HG03558 (cell line): Measurements from ENCODE around the gene ACAA2.

ENCODE experiments used
- ATAC-seq: cut with Tn5 transposase; IDR thresholded peaks from one replicate; pipeline ENCODE4 v1.9.1; 2021; ENCODE audit warnings: moderate number of reproducible peaks; ENCODE audit not compliant: unreplicated experiment; ENCODE audit errors: extremely low read depth

Gene ACAA2

GRCh38 chr18:49813319-49814146 lies at the start of gene ACAA2:
TSS of gene ACAA2 (minus strand) at chr18:49813533. CDS start at chr18:49813484, 49 bp downstream.
- peak; percentile 69 for ATAC-seq

DNA sequence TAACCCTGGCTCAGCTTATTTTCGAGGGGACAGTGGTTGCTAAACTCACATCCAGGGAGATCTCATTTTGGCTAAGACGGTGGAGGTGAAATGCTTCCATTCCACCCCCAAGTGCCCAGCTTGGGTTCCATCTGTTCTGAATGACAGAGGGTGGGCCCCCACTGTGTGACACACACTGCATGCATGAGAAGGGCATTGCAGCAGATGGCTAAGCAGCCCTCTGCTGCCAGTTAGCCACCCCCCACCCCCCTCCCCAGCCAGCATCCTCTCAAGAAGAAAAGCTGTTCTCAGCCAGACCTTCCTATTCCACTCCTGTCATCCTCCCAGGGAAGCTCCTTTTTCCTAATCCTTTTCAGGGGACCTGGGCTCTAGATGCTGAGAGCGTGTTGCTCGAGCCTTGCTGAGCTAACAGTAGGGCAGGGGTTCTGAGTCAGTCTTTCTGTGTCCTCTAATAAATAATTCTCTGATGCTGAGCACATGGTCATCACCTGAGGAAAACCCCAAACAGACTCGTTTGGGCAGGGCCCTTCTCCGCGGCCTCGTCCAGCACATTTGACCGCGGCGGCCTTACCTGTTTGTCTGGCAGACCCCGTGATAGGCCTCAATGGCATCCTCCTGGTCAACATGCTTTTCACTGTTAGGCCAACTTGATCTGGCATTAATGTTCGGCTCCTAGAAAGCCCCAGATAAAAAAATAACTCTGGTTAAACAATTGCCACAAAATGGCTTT lies 49.5 kb upstream of the ACAA2 start:
- no peak for ATAC-seq

DNA sequence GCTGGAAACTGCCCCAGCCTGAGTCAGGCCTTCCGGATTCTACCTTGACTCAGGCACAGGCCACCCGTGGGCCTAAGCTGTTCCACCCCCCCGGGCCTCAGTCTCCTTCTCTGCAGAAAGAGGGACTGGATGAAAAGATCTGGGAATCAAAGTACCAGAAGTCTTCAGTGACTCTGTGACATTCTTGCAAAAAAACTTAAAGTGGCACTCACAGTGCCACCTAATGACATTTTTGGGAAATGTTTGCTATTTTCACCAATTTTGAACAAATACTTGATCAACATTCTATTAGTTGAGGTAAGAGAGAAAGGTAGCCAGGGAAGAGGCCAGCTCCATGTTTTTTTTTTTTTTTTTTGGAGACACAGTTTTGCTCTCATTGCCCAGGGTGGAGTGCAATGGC lies 48.3 kb upstream of the ACAA2 start:
- ATAC-seq: no peak

DNA sequence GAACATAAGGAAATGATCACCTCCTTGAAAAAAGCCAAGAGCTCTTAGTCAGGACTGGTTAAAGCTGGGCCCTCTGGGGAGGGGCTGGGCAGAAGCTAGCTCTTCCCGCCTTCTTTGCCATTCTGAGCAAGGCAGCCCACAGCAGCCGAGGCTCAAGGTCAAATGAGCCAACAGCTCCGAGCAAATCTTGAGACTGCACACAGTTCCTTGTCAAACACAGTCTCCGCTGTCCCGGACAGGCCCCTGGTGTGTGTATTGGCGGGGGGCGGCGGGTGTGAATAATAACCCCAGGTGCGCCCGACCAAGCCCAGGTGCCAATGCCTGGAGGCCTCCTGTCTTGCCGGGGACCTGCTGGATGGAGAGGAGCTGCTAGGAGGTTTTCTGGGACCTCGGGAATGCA lies 46.4 kb upstream of the ACAA2 start:
- ATAC-seq: no peak

DNA sequence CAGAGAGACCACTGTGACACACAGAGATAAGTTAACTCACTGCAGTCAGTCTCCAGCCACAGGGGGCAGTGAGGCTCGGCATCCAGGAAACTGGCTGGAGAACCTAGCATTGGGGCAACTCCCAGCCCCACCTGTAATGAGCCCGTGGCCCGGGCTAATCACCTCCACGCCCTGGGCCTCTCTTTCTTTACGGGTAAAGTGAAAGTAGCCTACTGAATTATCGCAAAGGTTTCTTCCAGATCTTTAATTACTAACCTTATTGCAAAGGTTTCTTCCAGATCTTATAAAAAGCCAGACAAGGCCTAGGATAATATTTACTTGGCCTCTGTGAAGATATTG lies 45.7 kb upstream of the ACAA2 start:
- ATAC-seq: no peak

- ATAC-seq: no peak
Measured at GRCh38 chr18:49858309-49859020, 45.1 kb upstream of the ACAA2 start.

DNA sequence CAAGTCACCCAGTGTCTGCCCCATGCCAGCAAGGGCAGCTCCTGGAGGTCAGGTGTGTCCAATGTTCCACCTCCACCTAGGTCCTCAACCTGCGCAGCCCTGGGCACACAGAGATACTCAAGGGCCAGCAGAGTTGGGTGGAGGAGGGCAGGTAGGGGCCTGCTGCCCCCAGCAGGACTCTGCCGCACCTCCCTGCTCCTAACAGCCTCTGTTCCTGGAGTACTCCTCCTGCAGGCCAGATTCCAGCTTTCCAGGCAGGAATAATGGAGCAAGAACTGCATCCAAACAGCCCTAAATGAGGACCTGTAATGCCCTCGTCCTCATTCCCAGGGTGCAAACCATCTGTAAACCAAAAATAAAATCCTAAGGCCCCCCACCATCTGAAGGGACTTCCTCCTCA lies 44.4 kb upstream of the ACAA2 start:
- ATAC-seq: no peak

DNA sequence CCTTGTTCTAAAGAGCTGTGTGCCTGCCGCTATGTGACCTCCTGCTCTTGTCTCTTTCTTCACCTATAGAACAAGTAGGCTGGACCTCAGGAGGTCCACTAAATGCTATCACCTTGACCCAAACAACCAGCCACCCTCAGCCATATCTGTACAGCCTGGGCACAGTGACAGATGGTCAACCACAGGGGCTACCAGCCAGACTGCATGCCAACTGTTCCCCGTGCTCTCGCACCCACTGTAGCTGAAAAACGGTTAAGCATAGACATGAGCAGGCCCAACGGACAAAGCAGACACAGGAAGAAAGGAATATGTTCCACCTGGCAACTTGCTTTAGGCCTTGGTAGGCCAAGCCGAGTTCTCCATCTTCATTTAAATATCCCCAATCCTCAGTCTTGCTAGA lies 43.2 kb upstream of the ACAA2 start:
- no peak for ATAC-seq

GRCh38 chr18:49855711-49856415 lies 42.5 kb upstream of the ACAA2 start:
- no peak for ATAC-seq

- ATAC-seq: no peak
Measured at GRCh38 chr18:49854681-49855080, 41.3 kb upstream of the ACAA2 start.

DNA sequence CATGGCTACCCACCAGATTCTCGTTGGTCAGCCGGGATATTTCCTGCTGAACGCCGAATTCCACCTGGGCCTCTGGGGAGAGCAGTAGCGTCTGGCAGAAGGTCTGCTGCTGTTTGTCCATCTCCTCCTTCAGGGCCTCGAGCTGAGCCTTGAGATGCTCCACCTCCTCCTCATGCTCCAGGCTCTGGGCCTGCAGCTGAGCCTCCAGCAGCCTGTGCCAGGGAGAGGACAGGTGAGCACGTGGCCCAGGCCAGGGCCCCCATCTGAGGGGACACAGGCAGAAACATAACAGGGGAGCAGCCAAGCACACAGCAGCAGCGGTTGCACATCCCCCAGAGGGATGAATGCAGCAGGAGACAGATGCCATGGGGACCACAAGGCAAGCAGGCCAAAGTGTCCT lies 40.1 kb upstream of the ACAA2 start:
- no peak for ATAC-seq

- ATAC-seq: no peak
Measured at GRCh38 chr18:49853011-49853410, 39.7 kb upstream of the ACAA2 start.

DNA sequence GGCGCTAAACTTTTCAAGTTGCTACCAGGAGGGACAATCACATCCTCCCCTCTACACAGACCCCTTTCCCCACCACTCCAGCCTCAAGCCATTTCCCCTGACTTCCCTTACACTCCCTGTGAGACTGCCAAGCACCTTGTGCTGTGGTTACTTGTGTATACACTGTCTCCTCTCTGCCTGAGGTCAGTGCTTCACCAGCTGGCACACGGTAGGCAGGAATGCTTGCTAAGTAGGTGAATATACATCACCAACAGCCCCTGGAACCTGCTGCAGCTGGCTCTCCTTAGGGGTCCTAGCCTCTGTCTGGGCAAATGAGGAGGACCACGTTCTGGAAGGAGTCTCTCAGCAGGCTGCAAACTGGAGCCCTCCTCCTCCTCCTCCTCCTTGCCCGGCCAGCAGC lies 38.3 kb upstream of the ACAA2 start:
- ATAC-seq: no peak

GRCh38 chr18:49850636-49851035 lies 37.3 kb upstream of the ACAA2 start:
- no peak for ATAC-seq

GRCh38 chr18:49849331-49850217 lies 36.2 kb upstream of the ACAA2 start:
- ATAC-seq: no peak

DNA sequence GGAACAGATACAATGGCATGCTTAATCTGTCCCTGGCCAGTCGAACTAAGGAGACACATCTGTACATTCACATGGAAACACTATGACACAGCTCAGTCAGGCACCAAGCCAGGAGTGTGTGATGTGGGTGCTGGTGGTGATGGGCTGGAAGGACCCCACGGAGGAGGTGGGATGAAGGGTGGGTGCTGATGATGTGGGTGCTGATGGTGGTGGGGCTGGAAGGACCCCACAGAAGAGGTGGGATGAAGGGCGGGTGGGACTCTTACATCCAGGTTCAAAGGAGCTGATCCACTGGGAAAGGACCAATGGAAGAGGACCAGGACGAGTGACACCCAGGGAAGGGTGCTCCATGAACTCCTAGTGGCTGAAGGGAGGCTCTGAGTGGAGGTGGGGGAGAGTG lies 34.8 kb upstream of the ACAA2 start:
- no peak for ATAC-seq

DNA sequence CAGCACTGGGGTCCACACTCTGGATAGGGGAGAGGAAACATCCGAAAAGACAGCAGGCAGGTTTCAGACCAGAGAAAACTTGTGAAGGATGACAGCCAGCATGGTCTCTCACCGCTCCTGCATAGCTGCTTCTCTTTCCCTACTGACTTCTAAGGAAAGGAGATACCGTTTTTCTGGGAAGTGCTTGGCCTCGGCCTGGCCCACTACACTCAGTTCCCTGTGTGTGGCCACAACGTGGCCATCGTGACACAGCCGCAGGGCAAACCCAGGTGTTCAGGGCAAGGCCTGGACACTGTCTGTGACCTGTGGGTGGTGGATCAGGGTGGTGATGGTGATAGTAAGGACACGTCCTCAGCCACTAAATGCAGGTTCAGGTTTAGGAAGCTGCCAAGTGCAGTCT lies 34.2 kb upstream of the ACAA2 start:
- no peak for ATAC-seq

DNA sequence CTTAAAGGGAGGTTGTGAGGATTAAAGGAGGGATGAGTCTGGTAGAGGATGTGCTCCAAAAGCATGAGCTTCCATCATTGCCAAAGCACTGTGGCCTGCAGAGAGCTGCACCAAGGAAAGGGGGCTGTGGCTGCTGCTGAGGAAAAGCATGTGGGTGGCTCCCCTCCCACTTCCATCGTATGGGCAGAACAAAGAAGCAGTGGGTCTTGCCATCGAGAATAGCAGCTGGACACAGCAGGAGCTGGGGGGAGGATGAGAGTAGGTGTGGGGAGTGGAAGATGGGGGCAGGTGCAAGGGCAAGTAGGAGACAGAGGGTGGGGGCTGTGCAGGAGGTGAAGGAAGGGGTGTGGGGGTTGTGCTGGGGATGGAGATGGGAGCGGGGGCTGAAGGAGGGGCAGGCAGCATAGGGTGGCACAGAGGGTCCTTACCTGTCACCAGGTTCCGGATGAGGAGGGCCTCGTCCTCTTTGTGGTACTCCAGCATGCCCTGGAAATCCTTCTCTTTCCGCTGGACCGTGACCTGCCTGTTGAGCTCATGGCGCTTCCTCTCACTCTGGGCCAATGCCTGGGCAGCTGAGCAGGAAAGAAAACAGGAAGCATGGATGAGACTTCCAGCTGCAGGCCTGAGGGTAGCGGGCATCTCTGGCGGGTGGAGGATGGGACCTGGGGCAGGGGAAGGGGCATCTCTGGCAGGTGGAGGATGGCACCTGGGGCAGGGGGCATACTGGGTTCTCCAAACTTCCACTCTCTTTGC lies 33.6 kb upstream of the ACAA2 start:
- ATAC-seq: no peak

GRCh38 chr18:49846361-49846662 lies 33.0 kb upstream of the ACAA2 start:
- ATAC-seq: no peak
